ENCODE data around the gene ATP6V1D.

ATP6V1D gene

GRCh38 chr14:67397536-67397935 lies 37.9 kb upstream of the ATP6V1D start:
- H2BK15ac ChIP-seq (ENCODE audit: low read length) = no peak overlapping the region
- H2BK12ac ChIP-seq (ENCODE audit: low read length) = no peak overlapping the region
- no peak overlapping the region for H3K4ac ChIP-seq (ENCODE audit: low read length)
- peak overlapping the region; percentile 34 for H2AFZ ChIP-seq (ENCODE audit: low read length)
- H3K4me3 ChIP-seq (ENCODE audit: low read length in 2 of 2) = no peak overlapping the region
- no CpG with 5 or more reads among the region's 9 CpGs for WGBS, 2 donors (ENCODE audit: extremely low coverage in 2 of 2, insufficient read length in 2 of 2, insufficient replicate concordance in 1 of 2)
- H3K27me3 ChIP-seq (ENCODE audit: control insufficient read depth in 3 of 3, insufficient read depth in 3 of 3, low read depth in 1 of 3, low read length in 3 of 3) = no peaks in the 10 kb centered on the region
- no peak overlapping the region for H3K4me2 ChIP-seq (ENCODE audit: insufficient read depth, low read length, poor library complexity, severe bottlenecking)
- peak overlapping the region; percentile 20 for H3K18ac ChIP-seq (ENCODE audit: low read length)
- no peak overlapping the region for H2BK120ac ChIP-seq (ENCODE audit: low read depth, low read length)
- no peaks in the 10 kb centered on the region for H3K9me3 ChIP-seq (replicated peaks in 1 of 2; ENCODE audit: control insufficient read depth in 2 of 2, insufficient read depth in 1 of 2, low read depth in 1 of 2, low read length in 2 of 2)
- H3K27ac ChIP-seq (replicated peaks; ENCODE audit: low read length) = no peak overlapping the region
- DNase-seq (ENCODE audit: low spot score) = no peak
- no peak overlapping the region for H3K9ac ChIP-seq (ENCODE audit: low read depth, low read length, poor library complexity)
- H2AK5ac ChIP-seq (ENCODE audit: low read depth, low read length) = no peak overlapping the region
- H3K79me1 ChIP-seq (ENCODE audit: low read depth, low read length) = no peaks in the 10 kb centered on the region
- no peak overlapping the region for H3K23ac ChIP-seq (ENCODE audit: low read depth, low read length, poor library complexity)
- no peaks in the 10 kb centered on the region for H3K36me3 ChIP-seq (replicated peaks in 1 of 2; ENCODE audit: control insufficient read depth in 2 of 2, insufficient read depth in 2 of 2, low read length in 2 of 2)
- no peak overlapping the region for H4K8ac ChIP-seq (ENCODE audit: low read depth, low read length)
- H3K14ac ChIP-seq (ENCODE audit: low read length) = peak overlapping the region; percentile 25
- no peak overlapping the region for H4K91ac ChIP-seq (ENCODE audit: low read depth, low read length, poor library complexity)
- H2BK5ac ChIP-seq (ENCODE audit: low read length) = no peak overlapping the region
- H3K4me1 ChIP-seq (ENCODE audit: control insufficient read depth in 2 of 2, insufficient read depth in 1 of 2, low read depth in 1 of 2, low read length in 2 of 2) = peaks cover 0 to 4% of the 10 kb centered on the region in 2 donors

- Histone ChIP-seq H4K8ac (ENCODE audit: low read depth, low read length) (no peak overlapping the region), H3K79me1 (ENCODE audit: low read depth, low read length) (no peaks in the 10 kb centered on the region), H3K4me3 (ENCODE audit: low read length in 2 of 2) (no peak overlapping the region), H3K9ac (ENCODE audit: low read depth, low read length, poor library complexity) (no peak overlapping the region), H4K91ac (ENCODE audit: low read depth, low read length, poor library complexity) (no peak overlapping the region), H3K18ac (ENCODE audit: low read length) (no peak overlapping the region), H3K4ac (ENCODE audit: low read length) (no peak overlapping the region), H3K9me3 (replicated peaks in 1 of 2; ENCODE audit: control insufficient read depth in 2 of 2, insufficient read depth in 1 of 2, low read depth in 1 of 2, low read length in 2 of 2) (no peaks in the 10 kb centered on the region), H2BK5ac (ENCODE audit: low read length) (no peak overlapping the region), H3K27ac (replicated peaks; ENCODE audit: low read length) (no peak overlapping the region), H3K36me3 (replicated peaks in 1 of 2; ENCODE audit: control insufficient read depth in 2 of 2, insufficient read depth in 2 of 2, low read length in 2 of 2) (no peaks in the 10 kb centered on the region), H2BK120ac (ENCODE audit: low read depth, low read length) (no peak overlapping the region), H2BK12ac (ENCODE audit: low read length) (no peak overlapping the region), H3K14ac (ENCODE audit: low read length) (no peak overlapping the region), H3K4me1 (ENCODE audit: control insufficient read depth in 2 of 2, insufficient read depth in 1 of 2, low read depth in 1 of 2, low read length in 2 of 2) (peaks cover 0 to 4% of the 10 kb centered on the region in 2 donors), H2BK15ac (ENCODE audit: low read length) (no peak overlapping the region), H3K4me2 (ENCODE audit: insufficient read depth, low read length, poor library complexity, severe bottlenecking) (no peak overlapping the region), H3K23ac (ENCODE audit: low read depth, low read length, poor library complexity) (no peak overlapping the region), H2AK5ac (ENCODE audit: low read depth, low read length) (no peak overlapping the region), H3K27me3 (ENCODE audit: control insufficient read depth in 3 of 3, insufficient read depth in 3 of 3, low read depth in 1 of 3, low read length in 3 of 3) (no peaks in the 10 kb centered on the region), H2AFZ (ENCODE audit: low read length) (no peak overlapping the region)
- no CpG with 5 or more reads among the region's 2 CpGs for WGBS, 2 donors (ENCODE audit: extremely low coverage in 2 of 2, insufficient read length in 2 of 2, insufficient replicate concordance in 1 of 2)
- DNase-seq (ENCODE audit: low spot score) = no peak
Observed at GRCh38 chr14:67396381-67396970, 36.9 kb upstream of the ATP6V1D start.

DNA sequence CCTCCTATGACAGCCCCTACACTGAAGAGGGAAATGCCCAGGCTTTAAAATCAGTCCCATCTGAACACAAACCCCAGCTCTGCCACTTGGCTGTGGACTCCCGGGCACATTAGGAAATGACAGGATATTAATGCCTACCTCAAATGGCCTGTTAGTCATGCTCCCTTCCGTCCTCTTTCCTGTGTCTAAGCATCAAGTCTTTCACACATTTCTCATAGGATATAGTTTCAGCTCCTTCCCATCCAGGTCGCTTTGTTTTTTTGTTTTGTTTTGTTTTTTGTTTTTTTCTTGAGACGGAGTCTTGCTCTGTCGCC lies 36.2 kb upstream of the ATP6V1D start:
- Histone ChIP-seq H4K8ac (ENCODE audit: low read depth, low read length) (no peak overlapping the region), H3K4me1 (ENCODE audit: control insufficient read depth in 2 of 2, insufficient read depth in 1 of 2, low read depth in 1 of 2, low read length in 2 of 2) (peaks cover 0 to 4% of the 10 kb centered on the region in 2 donors), H3K18ac (ENCODE audit: low read length) (no peak overlapping the region), H3K9ac (ENCODE audit: low read depth, low read length, poor library complexity) (no peak overlapping the region), H3K14ac (ENCODE audit: low read length) (no peak overlapping the region), H2AK5ac (ENCODE audit: low read depth, low read length) (no peak overlapping the region), H2BK15ac (ENCODE audit: low read length) (no peak overlapping the region), H3K4me2 (ENCODE audit: insufficient read depth, low read length, poor library complexity, severe bottlenecking) (no peak overlapping the region), H3K4me3 (ENCODE audit: low read length in 2 of 2) (no peak overlapping the region), H4K91ac (ENCODE audit: low read depth, low read length, poor library complexity) (no peak overlapping the region), H2BK12ac (ENCODE audit: low read length) (no peak overlapping the region), H3K9me3 (replicated peaks in 1 of 2; ENCODE audit: control insufficient read depth in 2 of 2, insufficient read depth in 1 of 2, low read depth in 1 of 2, low read length in 2 of 2) (no peaks in the 10 kb centered on the region), H2AFZ (ENCODE audit: low read length) (peak overlapping the region; percentile 77), H3K23ac (ENCODE audit: low read depth, low read length, poor library complexity) (no peak overlapping the region), H3K27me3 (ENCODE audit: control insufficient read depth in 3 of 3, insufficient read depth in 3 of 3, low read depth in 1 of 3, low read length in 3 of 3) (no peaks in the 10 kb centered on the region), H3K36me3 (replicated peaks in 1 of 2; ENCODE audit: control insufficient read depth in 2 of 2, insufficient read depth in 2 of 2, low read length in 2 of 2) (no peaks in the 10 kb centered on the region), H3K27ac (replicated peaks; ENCODE audit: low read length) (no peak overlapping the region), H3K79me1 (ENCODE audit: low read depth, low read length) (no peaks in the 10 kb centered on the region), H2BK120ac (ENCODE audit: low read depth, low read length) (no peak overlapping the region), H2BK5ac (ENCODE audit: low read length) (no peak overlapping the region), H3K4ac (ENCODE audit: low read length) (no peak overlapping the region)
- WGBS, 2 donors (ENCODE audit: extremely low coverage in 2 of 2, insufficient read length in 2 of 2, insufficient replicate concordance in 1 of 2) = no CpG with 5 or more reads among the region's 5 CpGs
- DNase-seq (ENCODE audit: low spot score) = no peak

DNA sequence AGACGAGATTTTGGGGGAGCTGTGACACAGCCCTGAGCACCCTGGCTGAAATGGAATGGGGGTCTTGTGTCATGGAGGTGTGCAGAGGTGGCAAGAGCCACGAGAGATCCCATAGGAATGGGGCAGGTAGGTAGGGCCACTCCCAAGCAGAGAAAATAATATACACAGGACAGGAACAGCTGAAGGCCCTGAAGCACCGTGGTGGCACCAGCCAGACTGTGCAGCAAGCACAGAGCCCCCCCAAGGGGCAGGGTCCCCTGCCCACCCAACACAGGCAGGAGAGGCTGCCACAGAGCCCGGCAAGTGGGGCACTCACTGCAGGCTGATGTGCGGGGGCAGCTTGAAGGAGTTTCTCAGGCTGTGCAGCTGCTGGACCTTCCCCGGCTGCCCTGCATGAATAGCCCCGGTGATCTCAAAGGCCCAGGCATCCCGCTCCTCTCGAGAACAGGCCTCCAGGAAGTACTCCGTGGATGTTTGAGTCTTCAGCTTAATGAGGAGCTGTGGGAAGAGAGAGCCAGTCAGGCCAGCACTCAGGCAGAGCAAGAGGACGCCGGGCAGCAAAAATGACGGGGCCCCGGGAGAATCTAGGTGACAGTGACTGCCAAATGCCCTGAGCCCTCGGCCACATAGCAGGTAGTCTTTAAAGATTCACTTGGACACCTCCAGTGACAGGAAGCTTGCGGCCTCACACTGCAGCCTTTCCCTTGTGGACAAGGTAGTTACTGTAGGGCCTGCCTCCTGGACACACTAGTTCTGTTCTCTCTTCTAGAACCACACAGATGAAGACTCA lies 35.7 kb upstream of the ATP6V1D start:
- Histone ChIP-seq H3K79me1 (ENCODE audit: low read depth, low read length) (no peaks in the 10 kb centered on the region), H3K9me3 (replicated peaks in 1 of 2; ENCODE audit: control insufficient read depth in 2 of 2, insufficient read depth in 1 of 2, low read depth in 1 of 2, low read length in 2 of 2) (no peaks in the 10 kb centered on the region), H2BK12ac (ENCODE audit: low read length) (no peak overlapping the region), H3K23ac (ENCODE audit: low read depth, low read length, poor library complexity) (no peak overlapping the region), H4K91ac (ENCODE audit: low read depth, low read length, poor library complexity) (no peak overlapping the region), H4K8ac (ENCODE audit: low read depth, low read length) (no peak overlapping the region), H2AFZ (ENCODE audit: low read length) (peak overlapping the region; percentile 77), H3K27me3 (ENCODE audit: control insufficient read depth in 3 of 3, insufficient read depth in 3 of 3, low read depth in 1 of 3, low read length in 3 of 3) (no peaks in the 10 kb centered on the region), H3K4me3 (ENCODE audit: low read length in 2 of 2) (no peak overlapping the region), H2BK5ac (ENCODE audit: low read length) (no peak overlapping the region), H3K18ac (ENCODE audit: low read length) (no peak overlapping the region), H3K4me1 (ENCODE audit: control insufficient read depth in 2 of 2, insufficient read depth in 1 of 2, low read depth in 1 of 2, low read length in 2 of 2) (peaks cover 0 to 4% of the 10 kb centered on the region in 2 donors), H2BK120ac (ENCODE audit: low read depth, low read length) (no peak overlapping the region), H2AK5ac (ENCODE audit: low read depth, low read length) (no peak overlapping the region), H3K27ac (replicated peaks; ENCODE audit: low read length) (no peak overlapping the region), H3K4ac (ENCODE audit: low read length) (no peak overlapping the region), H2BK15ac (ENCODE audit: low read length) (peak overlapping the region; percentile 29), H3K14ac (ENCODE audit: low read length) (no peak overlapping the region), H3K36me3 (replicated peaks in 1 of 2; ENCODE audit: control insufficient read depth in 2 of 2, insufficient read depth in 2 of 2, low read length in 2 of 2) (no peaks in the 10 kb centered on the region), H3K9ac (ENCODE audit: low read depth, low read length, poor library complexity) (no peak overlapping the region), H3K4me2 (ENCODE audit: insufficient read depth, low read length, poor library complexity, severe bottlenecking) (no peak overlapping the region)
- whole genome bisulfite sequencing, 2 donors (ENCODE audit: extremely low coverage in 2 of 2, insufficient read length in 2 of 2, insufficient replicate concordance in 1 of 2) = no CpG with 5 or more reads among the region's 16 CpGs
- no peak for DNase-seq (ENCODE audit: low spot score)
